ENCODE measurements around the gene TACR1.

DNA sequence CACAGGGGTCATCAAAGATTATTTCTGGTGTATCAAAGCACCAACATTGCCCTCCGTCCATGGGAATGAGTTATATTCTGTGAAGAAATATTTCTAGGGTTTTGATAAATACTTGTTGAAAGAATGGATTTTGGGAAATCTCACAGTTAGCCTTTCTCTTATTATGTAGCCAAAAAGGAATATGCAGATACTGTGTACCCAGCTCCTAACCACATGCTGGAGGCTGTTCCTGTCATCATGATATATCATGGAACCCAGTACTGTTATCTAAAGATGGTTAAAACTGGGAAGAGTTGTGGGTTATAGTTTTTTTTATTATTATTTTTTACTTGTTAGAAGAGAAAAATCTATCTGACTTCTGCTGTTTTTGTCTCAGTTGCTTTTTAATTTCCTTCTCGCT is 158.1 kb downstream of the TACR1 start:
- TF ChIP-seq, protein P1, sequence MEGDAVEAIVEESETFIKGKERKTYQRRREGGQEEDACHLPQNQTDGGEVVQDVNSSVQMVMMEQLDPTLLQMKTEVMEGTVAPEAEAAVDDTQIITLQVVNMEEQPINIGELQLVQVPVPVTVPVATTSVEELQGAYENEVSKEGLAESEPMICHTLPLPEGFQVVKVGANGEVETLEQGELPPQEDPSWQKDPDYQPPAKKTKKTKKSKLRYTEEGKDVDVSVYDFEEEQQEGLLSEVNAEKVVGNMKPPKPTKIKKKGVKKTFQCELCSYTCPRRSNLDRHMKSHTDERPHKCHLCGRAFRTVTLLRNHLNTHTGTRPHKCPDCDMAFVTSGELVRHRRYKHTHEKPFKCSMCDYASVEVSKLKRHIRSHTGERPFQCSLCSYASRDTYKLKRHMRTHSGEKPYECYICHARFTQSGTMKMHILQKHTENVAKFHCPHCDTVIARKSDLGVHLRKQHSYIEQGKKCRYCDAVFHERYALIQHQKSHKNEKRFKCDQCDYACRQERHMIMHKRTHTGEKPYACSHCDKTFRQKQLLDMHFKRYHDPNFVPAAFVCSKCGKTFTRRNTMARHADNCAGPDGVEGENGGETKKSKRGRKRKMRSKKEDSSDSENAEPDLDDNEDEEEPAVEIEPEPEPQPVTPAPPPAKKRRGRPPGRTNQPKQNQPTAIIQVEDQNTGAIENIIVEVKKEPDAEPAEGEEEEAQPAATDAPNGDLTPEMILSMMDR (IDR thresholded peaks at IDR 0.05): no peak
- no peak for TF ChIP-seq POLR2A (IDR thresholded peaks at IDR 0.05)

All from Peyer's patch (tissue), 4 donors.